ENCODE data around the gene TCL1B.

The TCL1B gene

GRCh38 chr14:95741781-95742180 lies 55.6 kb downstream of the TCL1B start:
- no peak overlapping the region for H3K4me3 ChIP-seq (ENCODE audit: low read depth, low read length)
- CTCF ChIA-PET, result interaction anchor here (1.1 kb wide), 1 partner anchor 32 kb away, joined by 5 read pairs; no protein-coding TSS in a partner anchor
- POLR2A ChIA-PET, result no interaction called here
- no peak for TF ChIP-seq KLF10 (tag by site-specific recombination; IDR thresholded peaks at IDR 0.05)
- no peak for TF ChIP-seq ZBTB7A (tag by site-specific recombination; IDR thresholded peaks at IDR 0.05; ENCODE audit: low read depth)
- TF ChIP-seq ZNF266 (tag by site-specific recombination; IDR thresholded peaks at IDR 0.05; ENCODE audit: low read depth), result no peak
- no peak for TF ChIP-seq ZNF677 (tag by site-specific recombination; IDR thresholded peaks at IDR 0.05)
- TF ChIP-seq GLIS2 (tag by site-specific recombination; IDR thresholded peaks at IDR 0.05), result no peak
- no peak for TF ChIP-seq ZBTB1 (tag by site-specific recombination; IDR thresholded peaks at IDR 0.05)
- no peak for TF ChIP-seq ZNF133 (tag by site-specific recombination; IDR thresholded peaks at IDR 0.05)
- no peak for TF ChIP-seq IKZF3 (tag by site-specific recombination; IDR thresholded peaks at IDR 0.05)
- TF ChIP-seq ZFHX2 (tag by site-specific recombination; conservative IDR thresholded peaks at IDR 0.05), result no peak
- no peak for TF ChIP-seq REST (tag by site-specific recombination; IDR thresholded peaks at IDR 0.05)
- no peak for TF ChIP-seq ZNF394 (tag by site-specific recombination; IDR thresholded peaks at IDR 0.05; ENCODE audit: borderline replicate concordance)
- no peak for TF ChIP-seq ZNF292 (tag by site-specific recombination; IDR thresholded peaks at IDR 0.05; ENCODE audit: borderline replicate concordance, low read depth)
- TF ChIP-seq SP3 (tag by site-specific recombination; IDR thresholded peaks at IDR 0.05), result no peak
- TF ChIP-seq ZNF654 (tag by site-specific recombination; IDR thresholded peaks at IDR 0.05; ENCODE audit: low read depth), result no peak
- no peak for TF ChIP-seq GFI1B (tag by site-specific recombination; IDR thresholded peaks at IDR 0.05)
- TF ChIP-seq YY2 (tag by site-specific recombination; IDR thresholded peaks at IDR 0.05), result no peak
- no peak for TF ChIP-seq GLI4 (tag by site-specific recombination; IDR thresholded peaks at IDR 0.05)
- peaks cover 8% of the 10 kb centered on the region for H3K4me1 ChIP-seq (ENCODE audit: control insufficient read depth, insufficient read depth, low read length)
- H3K36me3 ChIP-seq (ENCODE audit: control insufficient read depth in 2 of 2, insufficient read depth in 1 of 2, low read length in 2 of 2), result no peaks in the 10 kb centered on the region
- no peaks in the 10 kb centered on the region for H3K9me3 ChIP-seq (ENCODE audit: control insufficient read depth, insufficient read depth, low read depth, low read length)
- H3K27ac ChIP-seq (ENCODE audit: extremely low read depth, low read depth, low read length), result peak overlapping the region; percentile 46; the same call in 1 of the 2 replicates
